CD4-positive, alpha-beta T cell (primary cell): ENCODE data around the gene ZNF512. TPM values are rescaled to one million over a fixed set of nuclear protein-coding genes. Genes with fewer than 3 reads are reported as not detected.
"Not testable (repeated sequence)": the region's sequence is repeated elsewhere in the genome, so short reads cannot be mapped to it uniquely, and the experiment has no call there.

ENCODE experiments used
- ATAC-seq: fragments of 200-7000 bp; cut with Tn5 transposase; one replicate; pipeline ENCODE4 v1.10.0; 2022; ENCODE audit warnings: mild to moderate bottlenecking; ENCODE audit not compliant: poor library complexity
- CTCF ChIA-PET: fragments of 350-600 bp; sonication (Branson Sonifier 250); formaldehyde crosslinking; loops from one replicate; lab custom pipeline; 2021; ENCODE audit warnings: antibody characterized with exemption, inconsistent platforms; lab: Charles Lee
- POLR2A ChIA-PET: fragments of 350-600 bp; sonication (Branson Sonifier 250); formaldehyde crosslinking; loops from one replicate; lab custom pipeline; 2021; ENCODE audit warnings: antibody characterized with exemption, inconsistent platforms; lab: Charles Lee
- DNase-seq, 14 experiments: peaks; one replicate each; pipeline ENCODE4 v3.0.0-alpha.2; 2013 to 2020; ENCODE audit warnings: mixed read lengths in 2 of 14
- H3K27ac ChIP-seq, 2 donors: one replicate each; pipeline versions ENCODE4 v1.5.1 to v1.7.0; 2013; ENCODE audit warnings: low read length in 2 of 2, low read depth in 1 of 2, mild to moderate bottlenecking in 1 of 2
- H3K27me3 ChIP-seq, 2 experiments: 1 replicate in 1 of 2; 2 replicates in 1 of 2; pipeline versions ENCODE4 v1.6.1 to v1.7.0; 2013; ENCODE audit warnings: low read length in 2 of 2, control low read depth in 1 of 2, mild to moderate bottlenecking in 1 of 2, moderate library complexity in 1 of 2; ENCODE audit not compliant: insufficient read depth in 2 of 2, control insufficient read depth in 1 of 2
- H3K36me3 ChIP-seq: one replicate; pipeline ENCODE4 v1.6.1; 2013; ENCODE audit warnings: low read length, control low read depth; ENCODE audit not compliant: insufficient read depth
- H3K4me1 ChIP-seq: one replicate; pipeline ENCODE4 v1.6.1; 2013; ENCODE audit warnings: low read length, control low read depth; ENCODE audit not compliant: insufficient read depth
- H3K4me3 ChIP-seq: one replicate; pipeline ENCODE4 v1.5.1; 2013; ENCODE audit warnings: mild to moderate bottlenecking, low read length, moderate library complexity
- H3K9me3 ChIP-seq, 2 experiments: 1 replicate in 1 of 2; 2 replicates in 1 of 2; pipeline versions ENCODE4 v1.6.1 to v1.7.0; 2013; ENCODE audit warnings: low read length in 2 of 2, mild to moderate bottlenecking in 2 of 2, control low read depth in 1 of 2, moderate library complexity in 1 of 2; ENCODE audit not compliant: control insufficient read depth in 1 of 2, insufficient read depth in 1 of 2
- H3K27ac Mint-ChIP-seq: one replicate; pipeline ENCODE4 v1.8.0; 2020; ENCODE audit warnings: mixed read lengths
- H3K27me3 Mint-ChIP-seq: one replicate; pipeline ENCODE4 v1.8.0; 2021; ENCODE audit warnings: mixed read lengths
- H3K36me3 Mint-ChIP-seq: one replicate; pipeline ENCODE4 v1.8.0; 2021; ENCODE audit warnings: low read depth, mixed read lengths
- H3K4me1 Mint-ChIP-seq: one replicate; pipeline ENCODE4 v1.8.0; 2021; ENCODE audit warnings: low read depth, mixed read lengths
- H3K4me3 Mint-ChIP-seq: one replicate; pipeline ENCODE4 v1.8.0; 2020; ENCODE audit warnings: mild to moderate bottlenecking, mixed read lengths
- H3K9me3 Mint-ChIP-seq: one replicate; pipeline ENCODE4 v1.8.0; 2020; ENCODE audit warnings: mixed read lengths
- intact Hi-C, 2 experiments: fragments of 100-400 bp; cut with DNase I in 1 of 2; cut with micrococcal nuclease in 1 of 2; formaldehyde crosslinking; loops; one replicate each; pipeline versions ENCODE4 v1.15.1 to v1.9.0; 2023 to 2025; cut with DNase I, micrococcal nuclease
- total RNA-seq, 174 experiments: library from RNA in 2 of 174; stranded (reverse) in 2 of 174; gene quantifications; one replicate each; pipeline ENCODE4 v1.2.3 and lab custom pipeline; 2021 to 2026
- TF ChIP-seq, protein P1 (sequence below): fragments of 200-600 bp; IDR thresholded peaks from one replicate; pipeline ENCODE4 v1.8.0; 2022; ENCODE audit warnings: antibody characterized with exemption, mild to moderate bottlenecking

The ZNF512 gene
- total RNA-seq, 2 experiments from 2014 or later, result 13.6 to 14.1 TPM

DNA sequence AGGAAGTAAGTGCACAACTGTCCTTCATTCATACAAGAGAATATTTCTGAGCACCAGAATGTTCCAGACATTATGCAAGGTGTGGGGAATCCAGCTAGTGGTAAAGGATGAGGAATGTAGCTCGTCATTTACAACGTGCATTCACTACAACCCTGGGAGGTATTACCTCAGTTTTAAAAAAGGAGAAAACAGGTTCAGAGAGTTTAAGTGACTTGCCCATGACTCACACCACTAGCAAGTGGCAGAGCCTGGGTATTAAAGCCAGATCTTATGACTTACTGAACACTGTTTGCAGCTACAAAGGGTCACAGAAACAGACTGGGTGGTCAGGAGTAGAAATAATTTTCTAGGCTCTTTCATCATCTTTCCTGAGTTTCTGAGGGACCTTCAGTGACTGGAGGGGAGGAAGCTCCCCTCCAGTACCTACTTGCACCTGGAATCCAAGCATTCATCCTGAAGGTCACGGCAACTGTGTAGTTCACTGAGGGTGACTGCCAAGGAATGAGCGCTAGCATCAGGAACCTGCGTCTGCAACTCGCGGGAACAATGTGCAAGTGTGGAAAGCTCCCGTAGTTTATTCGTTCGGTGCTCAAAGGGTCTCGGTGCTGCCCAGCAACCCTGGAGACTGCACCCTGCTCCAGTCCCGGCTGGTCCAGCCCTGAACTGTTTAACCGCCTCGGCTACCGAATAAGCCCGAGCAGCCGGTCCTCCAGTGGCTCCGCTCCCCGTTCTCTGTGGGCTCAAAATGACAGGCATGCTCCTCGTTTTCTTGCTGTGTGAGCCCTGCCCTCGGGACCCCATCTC is 45.3 kb downstream of the ZNF512 start:
- DNase-seq (peak in 3 of 14 experiments; percentile 12 to 53 (median 41)), ATAC-seq (peak; percentile 17)
- Histone ChIP-seq H3K36me3 (peaks cover 33% of the 10 kb centered on the region), H3K4me3 (peak overlapping the region; percentile 86), H3K27me3 (no peaks in the 10 kb centered on the region), H3K4me1 (peaks cover 21% of the 10 kb centered on the region), H3K9me3 (no peaks in the 10 kb centered on the region), H3K27ac (peak overlapping the region in 1 of 2 donors; percentile 72)
- H3K27ac Mint-ChIP-seq, result no peak overlapping the region
- intact Hi-C loops, result loop anchor here (2.0 to 10.0 kb wide), 9 partner anchors 35 to 557 kb away; partner anchors contain the start of genes ZNF512 (in 2 of the 2), IFT172 (in 1 of the 2), KRTCAP3 (in 1 of the 2) and OST4 (in 1 of the 2)
- ChIA-PET CTCF (interaction anchor here (1.0 to 3.1 kb wide), 4 partner anchors 23 to 199 kb away, joined by 3 to 17 read pairs (median 4); partner anchors contain the start of genes NRBP1, SLC4A1AP and SUPT7L), POLR2A (interaction anchor here (0.6 to 1.9 kb wide), 12 partner anchors 13 to 305 kb away, joined by 3 to 20 read pairs (median 5); partner anchors contain the start of genes BABAM2, GTF3C2, MPV17 and NRBP1)
- no peak overlapping the region for H3K4me3 Mint-ChIP-seq
- TF ChIP-seq, protein P1, sequence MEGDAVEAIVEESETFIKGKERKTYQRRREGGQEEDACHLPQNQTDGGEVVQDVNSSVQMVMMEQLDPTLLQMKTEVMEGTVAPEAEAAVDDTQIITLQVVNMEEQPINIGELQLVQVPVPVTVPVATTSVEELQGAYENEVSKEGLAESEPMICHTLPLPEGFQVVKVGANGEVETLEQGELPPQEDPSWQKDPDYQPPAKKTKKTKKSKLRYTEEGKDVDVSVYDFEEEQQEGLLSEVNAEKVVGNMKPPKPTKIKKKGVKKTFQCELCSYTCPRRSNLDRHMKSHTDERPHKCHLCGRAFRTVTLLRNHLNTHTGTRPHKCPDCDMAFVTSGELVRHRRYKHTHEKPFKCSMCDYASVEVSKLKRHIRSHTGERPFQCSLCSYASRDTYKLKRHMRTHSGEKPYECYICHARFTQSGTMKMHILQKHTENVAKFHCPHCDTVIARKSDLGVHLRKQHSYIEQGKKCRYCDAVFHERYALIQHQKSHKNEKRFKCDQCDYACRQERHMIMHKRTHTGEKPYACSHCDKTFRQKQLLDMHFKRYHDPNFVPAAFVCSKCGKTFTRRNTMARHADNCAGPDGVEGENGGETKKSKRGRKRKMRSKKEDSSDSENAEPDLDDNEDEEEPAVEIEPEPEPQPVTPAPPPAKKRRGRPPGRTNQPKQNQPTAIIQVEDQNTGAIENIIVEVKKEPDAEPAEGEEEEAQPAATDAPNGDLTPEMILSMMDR, result no peak
- H3K9me3 Mint-ChIP-seq, result no peaks in the 10 kb centered on the region
- H3K27me3 Mint-ChIP-seq, result no peaks in the 10 kb centered on the region
- peaks cover 20% of the 10 kb centered on the region for H3K4me1 Mint-ChIP-seq
- H3K36me3 Mint-ChIP-seq, result peaks cover 41% of the 10 kb centered on the region

DNA sequence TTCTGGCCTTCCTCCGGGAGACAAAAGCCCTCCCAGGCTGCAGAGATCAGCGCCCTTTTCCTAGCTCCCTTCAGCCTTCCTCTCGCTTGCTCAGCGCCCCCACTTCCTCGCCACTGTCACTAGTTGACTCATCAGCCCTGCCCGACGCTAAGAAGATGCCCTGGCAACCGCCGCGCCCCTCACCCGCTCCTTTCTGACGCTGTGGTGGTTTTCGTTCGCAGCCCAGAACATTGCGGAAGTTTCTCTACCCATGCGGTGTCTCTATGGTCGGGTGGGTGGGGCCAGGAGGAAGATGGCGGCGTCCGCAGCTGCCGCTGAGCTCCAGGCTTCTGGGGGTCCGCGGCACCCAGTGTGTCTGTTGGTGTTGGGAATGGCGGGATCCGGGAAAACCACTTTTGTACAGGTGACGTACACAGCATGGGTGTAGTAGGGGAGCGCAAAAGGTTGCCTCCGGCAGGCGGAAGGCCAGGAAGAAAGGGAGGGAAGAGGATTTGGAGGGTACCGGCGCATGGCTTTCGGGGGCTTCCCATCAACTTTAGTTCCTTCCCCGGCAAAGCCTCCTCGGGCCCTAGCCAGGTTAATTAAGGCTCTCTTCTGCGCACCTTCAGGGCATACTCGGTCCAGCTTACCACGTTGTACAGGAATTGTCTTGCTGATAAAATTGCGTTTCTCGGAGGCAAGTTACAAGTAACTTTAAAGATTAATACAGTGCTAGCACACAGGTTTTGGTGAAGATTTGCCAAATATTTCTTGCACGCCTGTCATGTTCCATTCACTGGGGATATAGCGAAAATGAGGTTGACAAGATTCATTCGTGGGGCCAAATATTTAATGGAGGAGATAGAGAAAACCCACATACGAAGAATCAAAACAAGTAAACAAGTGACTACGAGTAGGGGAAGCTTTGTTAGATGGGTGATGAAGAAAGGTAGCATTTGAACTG is 46.2 kb downstream of the ZNF512 start, which contains the start of the genes CCDC121 and GPN1:
CCDC121 (minus strand) TSS at position 246 of the 943 bp plus-strand sequence. CDS start 1,213 bp downstream, outside the sequence.
GPN1 (plus strand) TSS at position 284 of the 943 bp plus-strand sequence; CDS start at position 293, 9 bp downstream.
- intact Hi-C loops, result loop anchor here (2.0 to 10.0 kb wide), 9 partner anchors 34 to 558 kb away; partner anchors contain the start of genes ZNF512 (in 2 of the 2), IFT172 (in 1 of the 2), KRTCAP3 (in 1 of the 2) and OST4 (in 1 of the 2)
- Mint-ChIP-seq H3K4me1 (peaks cover 20% of the 10 kb centered on the region), H3K27ac (no peak within 1 kb of the TSS)

DNA sequence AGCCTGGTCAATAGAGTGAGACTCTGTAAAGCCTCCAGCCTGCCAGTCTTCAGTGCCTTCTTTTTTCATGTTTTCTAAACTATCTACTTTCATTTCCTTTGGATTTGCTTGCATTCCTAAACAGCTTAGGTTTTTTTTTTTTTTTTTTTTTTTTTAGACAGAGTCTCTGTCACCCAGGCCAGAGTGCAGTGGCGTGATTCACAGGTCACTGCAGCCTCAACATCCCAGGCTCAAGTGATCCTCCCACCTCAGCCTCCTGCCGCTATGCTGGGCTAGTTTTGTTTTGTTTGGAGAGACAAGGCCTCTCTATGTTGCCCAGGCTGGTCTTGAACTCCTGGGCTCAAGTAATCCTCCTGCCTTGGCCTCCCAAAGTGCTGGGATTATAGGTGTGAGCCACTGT is 47.4 kb downstream of the ZNF512 start:
- H3K9me3 Mint-ChIP-seq, H3K27me3 ChIP-seq, H3K27me3 Mint-ChIP-seq, CTCF ChIA-PET, H3K27ac Mint-ChIP-seq, H3K27ac ChIP-seq, ATAC-seq, H3K9me3 ChIP-seq, H3K4me3 ChIP-seq, DNase-seq: not testable (repeated sequence)
- H3K4me1 Mint-ChIP-seq, result peaks cover 20% of the 10 kb centered on the region
- H3K36me3 Mint-ChIP-seq, result peaks cover 43% of the 10 kb centered on the region
- H3K4me1 ChIP-seq, result peaks cover 21% of the 10 kb centered on the region
- intact Hi-C loops, result loop anchor here in 1 of 2 experiments (2.0 kb wide), 1 partner anchor 139 kb away; no protein-coding TSS in a partner anchor
- H3K36me3 ChIP-seq, result peaks cover 43% of the 10 kb centered on the region
- POLR2A ChIA-PET, result interaction anchor here (1.9 kb wide), 1 partner anchor 33 kb away, joined by 20 read pairs; the partner anchor contains the start of genes SLC4A1AP and SUPT7L
- peak overlapping the region; percentile 62 for H3K4me3 Mint-ChIP-seq

More for the DNA sequence above, 46.2 kb downstream of the ZNF512 start, which contains the start of the genes CCDC121 and GPN1:
- H3K36me3 ChIP-seq, result peaks cover 30% of the 10 kb centered on the region
- ChIA-PET POLR2A (interaction anchor here (0.6 to 1.9 kb wide), 12 partner anchors 12 to 306 kb away, joined by 3 to 20 read pairs (median 5); partner anchors contain the start of genes BABAM2, GTF3C2, MPV17 and NRBP1), CTCF (interaction anchor here (1.0 to 3.1 kb wide), 4 partner anchors 22 to 200 kb away, joined by 3 to 17 read pairs (median 4); partner anchors contain the start of genes NRBP1, SLC4A1AP and SUPT7L)
- TF ChIP-seq, protein P1, result no peak
- peak; percentile 89 to 97 (median 94) for DNase-seq
- H3K27me3 ChIP-seq, result no peaks in the 10 kb centered on the region
- H3K9me3 ChIP-seq, result no peaks in the 10 kb centered on the region
- peak within 1 kb of the TSS; percentile 72 to 78 for H3K27ac ChIP-seq
- Mint-ChIP-seq H3K9me3 (no peaks in the 10 kb centered on the region), H3K4me3 (no peak within 1 kb of the TSS), H3K27me3 (no peaks in the 10 kb centered on the region), H3K36me3 (peaks cover 41% of the 10 kb centered on the region)
- peak within 1 kb of the TSS; percentile 86 for H3K4me3 ChIP-seq
- ATAC-seq, result peak; percentile 99
- H3K4me1 ChIP-seq, result peaks cover 21% of the 10 kb centered on the region
